HepG2 (cell line): Measurements from ENCODE around the gene METTL21C. TPM values are rescaled to one million over a fixed set of nuclear protein-coding genes. Genes with fewer than 3 reads are reported as not detected.
A peak's percentile ranks its signal among the peaks of the same experiment; 100 is the strongest.

Source experiments
- ATAC-seq: fragments of 200-7000 bp; cut with Tn5 transposase; 3 replicates; pipeline ENCODE4 v1.9.1; 2020; ENCODE audit warnings: mild to moderate bottlenecking, moderate library complexity
- BruUV-seq: library from RNA; stranded (reverse); fragments of 400-500 nt; replicated peaks from 2 replicates; lab custom pipeline; 2021; lab: Mats Ljungman, UMichigan
- CTCF ChIA-PET: fragments of 300-600 bp; formaldehyde crosslinking; extraction: SDS; loops from one replicate; lab custom pipeline; 2021; ENCODE audit warnings: low total read pairs, inconsistent platforms, low intra/inter-chr PET ratio; lab: Yijun Ruan, JAX
- POLR2A ChIA-PET: fragments of 350-600 bp; sonication (Branson Sonifier 250); formaldehyde crosslinking; loops from one replicate; lab custom pipeline; 2020; ENCODE audit warnings: antibody characterized with exemption, inconsistent platforms; lab: Yijun Ruan, JAX
- DNase-seq: peaks from one replicate; pipeline ENCODE4 v3.0.0-alpha.2; 2015; ENCODE audit warnings: low spot score
- FAIRE-seq: peaks from 3 replicates; lab custom pipeline; 2011; peaks lifted over from hg19 to GRCh38; lab: Jason Lieb, UNC
- H2AFZ ChIP-seq: one replicate; pipeline ENCODE4 v1.6.1; 2011; ENCODE audit warnings: low read length, inconsistent platforms
- H3K27ac ChIP-seq: fragments of 300-600 bp; 3 replicates; pipeline ENCODE4 v1.8.0; 2011; ENCODE audit warnings: mixed run types, mild to moderate bottlenecking, mixed read lengths, low read length, inconsistent platforms; ENCODE audit not compliant: insufficient read depth; ENCODE audit errors: extremely low read length
- H3K27me3 ChIP-seq, 2 experiments: fragments of 200-600 bp in 1 of 2; 2 replicates in 1 of 2; 3 replicates in 1 of 2; pipeline versions ENCODE4 v1.6.0 to v1.8.0; 2011; ENCODE audit warnings: low read length in 2 of 2, mild to moderate bottlenecking in 2 of 2, moderate library complexity in 2 of 2, inconsistent platforms in 1 of 2; ENCODE audit not compliant: insufficient read depth in 2 of 2, control insufficient read depth in 1 of 2
- H3K36me3 ChIP-seq, 2 experiments: fragments of 200-600 bp in 1 of 2; replicated peaks in 1 of 2; 2 replicates in 1 of 2; 3 replicates in 1 of 2; pipeline versions ENCODE4 v1.5.1 to v1.8.0; 2011; ENCODE audit warnings: low read length in 2 of 2, inconsistent platforms in 1 of 2; ENCODE audit not compliant: insufficient read depth in 2 of 2, control insufficient read depth in 1 of 2
- H3K4me1 ChIP-seq: 2 replicates; pipeline ENCODE4 v1.5.1; 2012; ENCODE audit warnings: low read length, inconsistent platforms; ENCODE audit not compliant: insufficient read depth
- H3K4me2 ChIP-seq: 2 replicates; pipeline ENCODE4 v1.6.0; 2011; ENCODE audit warnings: low read depth, low read length, inconsistent platforms
- H3K4me3 ChIP-seq, 3 experiments: fragments of 200-600 bp in 1 of 3; sonication (generic), shearing (Covaris generic) in 1 of 3; replicated peaks in 1 of 3; 2 replicates each; pipeline ENCODE4 v1.5.1; 2011 to 2016; ENCODE audit warnings: low read length in 3 of 3, inconsistent platforms in 2 of 3, low read depth in 2 of 3, mild to moderate bottlenecking in 2 of 3, control low read depth in 1 of 3, mixed read lengths in 1 of 3; ENCODE audit not compliant: insufficient read depth in 1 of 3
- H3K79me2 ChIP-seq: one replicate; pipeline ENCODE4 v1.6.1; 2011; ENCODE audit warnings: low read length, inconsistent platforms; ENCODE audit not compliant: insufficient read depth
- H3K9ac ChIP-seq: 2 replicates; pipeline ENCODE4 v1.6.0; 2011; ENCODE audit warnings: mild to moderate bottlenecking, low read depth, low read length, inconsistent platforms; ENCODE audit not compliant: insufficient read depth
- H3K9me3 ChIP-seq: 2 replicates; pipeline ENCODE4 v1.5.1; 2012; ENCODE audit warnings: mild to moderate bottlenecking, low read length
- H4K20me1 ChIP-seq: 2 replicates; pipeline ENCODE4 v1.6.0; 2011; ENCODE audit warnings: inconsistent platforms, mild to moderate bottlenecking, low read length, moderate library complexity; ENCODE audit not compliant: insufficient read depth
- ATF5 ChIP-seq: sonication (generic); formaldehyde crosslinking; IDR thresholded peaks from 2 replicates; pipeline ENCODE4 v1.4.0; 2020; ENCODE audit warnings: mild to moderate bottlenecking, low read depth, missing genetic modification reagents
- ATF7 ChIP-seq, 2 experiments: fragments of 450-650 bp in 1 of 2; sonication (generic) in 1 of 2; formaldehyde crosslinking in 1 of 2; IDR thresholded peaks; 2 replicates each; pipeline versions ENCODE4 v1.4.0 to v1.6.1; 2016 to 2020; ENCODE audit warnings: antibody characterized with exemption in 1 of 2, mild to moderate bottlenecking in 1 of 2, missing genetic modification reagents in 1 of 2
- CEBPB ChIP-seq: IDR thresholded peaks from 2 replicates; pipeline ENCODE4 v1.6.1; 2011; ENCODE audit warnings: low read depth, low read length, improper control_type of control experiment, borderline replicate concordance
- ISL2 ChIP-seq: sonication (generic); formaldehyde crosslinking; IDR thresholded peaks from 2 replicates; pipeline ENCODE4 v1.5.0; 2020; ENCODE audit warnings: missing genetic modification reagents
- SMYD3 ChIP-seq: sonication (generic); formaldehyde crosslinking; IDR thresholded peaks from 2 replicates; pipeline ENCODE4 v1.8.1; 2023; ENCODE audit warnings: mild to moderate bottlenecking, missing genetic modification reagents
- TBL1XR1 ChIP-seq: fragments of 150-350 bp; IDR thresholded peaks from 2 replicates; pipeline ENCODE4 v1.6.1; 2014; ENCODE audit warnings: borderline replicate concordance, low read length; ENCODE audit not compliant: partially characterized antibody
- ZBTB1 ChIP-seq: sonication (generic); formaldehyde crosslinking; IDR thresholded peaks from 2 replicates; pipeline ENCODE4 v1.4.0; 2020; ENCODE audit warnings: missing genetic modification reagents, borderline replicate concordance
- ZBTB42 ChIP-seq: sonication (generic); formaldehyde crosslinking; IDR thresholded peaks from 2 replicates; pipeline ENCODE4 v1.5.0; 2020; ENCODE audit warnings: mild to moderate bottlenecking, missing genetic modification reagents
- ZNF318 ChIP-seq: sonication (generic); formaldehyde crosslinking; IDR thresholded peaks from 2 replicates; pipeline ENCODE4 v1.4.0; 2020; ENCODE audit warnings: mild to moderate bottlenecking, missing genetic modification reagents
- ZNF354B ChIP-seq: sonication (generic); formaldehyde crosslinking; IDR thresholded peaks from 2 replicates; pipeline ENCODE4 v1.8.0; 2022; ENCODE audit warnings: mild to moderate bottlenecking, missing genetic modification reagents
- WGBS: methylation state at CpG from one replicate; pipeline ENCODE4 v1.1.6; 2017; ENCODE audit warnings: low lambda C conversion rate; 5-methylcytosine and 5-hydroxymethylcytosine counted together
- in situ Hi-C: cut with HindIII; loops from 2 replicates; pipeline ENCODE4 v1.10.0; 2017; ENCODE audit warnings: low pct_unique_long_range_greater_than_20kb; ENCODE audit not compliant: extremely low pct_ligation_motif_present
- intact Hi-C: fragments of 100-400 bp; cut with micrococcal nuclease; formaldehyde crosslinking; loops from one replicate; pipeline ENCODE4 v1.10.0; 2022; ENCODE audit not compliant: unreplicated experiment
- polyA plus RNA-seq, 8 experiments: library from polyadenylated mRNA; depleted of rRNA in 3 of 8; stranded (reverse) in 7 of 8; unstranded in 1 of 8; fragments of >200 nt; fragmentation: Illumina TruSeq in 4 of 8; extraction: Trizol in 4 of 8; gene quantifications; 2 replicates each; pipeline versions ENCODE4 v1.2.1 to v1.2.3, GENCODE V29; 2011 to 2016; ENCODE audit warnings: low read depth in 4 of 8, missing spikeins in 1 of 8, mixed read lengths in 1 of 8; ENCODE audit not compliant: insufficient read depth in 1 of 8
- total RNA-seq, 5 experiments: library from RNA; depleted of rRNA; stranded (reverse); fragments of >200 nt; fragmentation: Illumina TruSeq; extraction: Trizol; gene quantifications; 2 replicates each; pipeline ENCODE4 v1.2.3, GENCODE V29; 2016; ENCODE audit warnings: low read depth in 1 of 5

Gene METTL21C
- total and polyA plus RNA-seq, 2 of the 13 experiments (the other 11 are each of a cell fraction or from before 2014, with no cell fraction given) = not detected

- H3K9ac ChIP-seq = no peak overlapping the region
- H3K4me1 ChIP-seq = no peaks in the 10 kb centered on the region
- peaks cover 37% of the 10 kb centered on the region for H3K9me3 ChIP-seq
- H3K4me3 ChIP-seq = no peak overlapping the region
- no peaks in the 10 kb centered on the region for H3K79me2 ChIP-seq
- intact Hi-C loops = no loop called here
- H3K27ac ChIP-seq = no peak overlapping the region
- BruUV-seq = no TSS peak
- H3K36me3 ChIP-seq = peaks cover 9 to 53% of the 10 kb centered on the region in 2 experiments
- no peaks in the 10 kb centered on the region for H4K20me1 ChIP-seq
- no peak for ATAC-seq
- H3K27me3 ChIP-seq = no peaks in the 10 kb centered on the region
- TF ChIP-seq ATF5 (CRISPR knock-in tag) (no peak), ZBTB42 (CRISPR knock-in tag) (no peak), ISL2 (CRISPR knock-in tag) (no peak), TBL1XR1 (no peak), SMYD3 (no peak), ZNF318 (CRISPR knock-in tag) (no peak), ATF7 (IDR thresholded peaks at IDR 0.05) (peak; percentile 59), ATF7 (CRISPR knock-in tag; IDR thresholded peaks at IDR 0.05) (no peak), ZBTB1 (CRISPR knock-in tag) (no peak), ZNF354B (no peak), CEBPB (peak; percentile 40; the same call in 1 of the 2 replicates)
- TF ChIP-seq, all 625 proteins: peak for 2
- WGBS = 73% methylated on average over 5 of the region's 5 CpGs
- no peak for FAIRE-seq
- in situ Hi-C loops = no loop called here
- no peak for DNase-seq
- no peak overlapping the region for H3K4me2 ChIP-seq
- ChIA-PET CTCF (no interaction called here), POLR2A (no interaction called here)
- no peak overlapping the region for H2AFZ ChIP-seq
Measured at GRCh38 chr13:102670130-102670529, 24.7 kb downstream of the METTL21C start.
